Transverse colon (tissue), 4 donors: ENCODE data around the gene C15orf40. TPM values are rescaled to one million over a fixed set of nuclear protein-coding genes. Genes with fewer than 3 reads are reported as not detected.

Source experiments
- DNase-seq: peaks from one replicate; pipeline ENCODE4 v3.0.0-alpha.2; 2019
- H3K27ac ChIP-seq, 4 donors: fragments of 200-600 bp; sonication (generic); 2 replicates each; pipeline ENCODE4 v1.5.1; 2016 to 2018; ENCODE audit warnings: inconsistent platforms in 4 of 4
- H3K27me3 ChIP-seq: fragments of 200-600 bp; sonication (generic); 2 replicates; pipeline ENCODE4 v1.5.1; 2017; ENCODE audit warnings: inconsistent platforms
- H3K36me3 ChIP-seq, 4 donors: fragments of 200-600 bp; sonication (generic); 2 replicates each; pipeline ENCODE4 v1.5.1; 2017 to 2019; ENCODE audit warnings: inconsistent platforms in 4 of 4
- H3K4me1 ChIP-seq, 4 donors: fragments of 200-600 bp; sonication (generic); 2 replicates each; pipeline ENCODE4 v1.5.1; 2017 to 2020; ENCODE audit warnings: inconsistent platforms in 4 of 4
- H3K4me3 ChIP-seq, 4 donors: fragments of 200-600 bp; sonication (generic); 1 replicate in 1 of 4; 2 replicates in 3 of 4; pipeline versions ENCODE4 v1.5.1 to v1.6.1; 2017 to 2019; ENCODE audit warnings: inconsistent platforms in 4 of 4
- H3K9me3 ChIP-seq, 2 donors: fragments of 200-600 bp; sonication (generic); 2 replicates each; pipeline ENCODE4 v1.5.1; 2017 to 2019; ENCODE audit warnings: inconsistent platforms in 2 of 2
- CTCF ChIP-seq, 5 experiments: fragments of 200-600 bp in 3 of 5; fragments of 450-650 bp in 2 of 5; sonication (generic) in 3 of 5; IDR thresholded peaks; 1 replicate in 2 of 5; 2 replicates in 3 of 5; pipeline ENCODE4 v1.5.1; 2016 to 2017; ENCODE audit warnings: antibody characterized with exemption in 5 of 5, inconsistent platforms in 3 of 5, mild to moderate bottlenecking in 2 of 5, moderate library complexity in 1 of 5
- EP300 ChIP-seq: sonication (generic); formaldehyde crosslinking; IDR thresholded peaks from one replicate; pipeline ENCODE4 v1.6.1; 2017; ENCODE audit warnings: antibody characterized with exemption, low read depth
- POLR2A ChIP-seq: fragments of 450-650 bp; IDR thresholded peaks from one replicate; pipeline ENCODE4 v1.6.1; 2016; ENCODE audit warnings: antibody characterized with exemption, mild to moderate bottlenecking, moderate library complexity
- POLR2AphosphoS5 ChIP-seq, 3 donors: sonication (generic); formaldehyde crosslinking; IDR thresholded peaks; one replicate each; pipeline ENCODE4 v1.6.1; 2016; ENCODE audit warnings: antibody characterized with exemption in 3 of 3
- WGBS, 2 donors: methylation state at CpG; one replicate each; pipeline ENCODE4 v1.1.5; 2018; ENCODE audit warnings: low coverage in 1 of 2; 5-methylcytosine and 5-hydroxymethylcytosine counted together
- in situ Hi-C, 4 donors: fragments of 200-750 bp; cut with MboI; loops; one replicate each; pipeline versions ENCODE4 v1.15.0 to v1.15.1; 2017; ENCODE audit warnings: low sequenced_read_pairs in 3 of 4, low pct_ligation_motif_present in 1 of 4, low pct_unique_long_range_greater_than_20kb in 1 of 4
- intact Hi-C: fragments of 100-400 bp; cut with DNase I; formaldehyde crosslinking; loops from one replicate; pipeline ENCODE4 v1.15.1; 2023; ENCODE audit warnings: low total_unique reads
- total RNA-seq, 4 donors: library from RNA; depleted of rRNA; stranded (reverse); fragments of >200 nt; gene quantifications; one replicate each; pipeline ENCODE4 v1.1.0, GENCODE V29; 2016

Gene C15orf40
- total RNA-seq: 10 to 100 TPM; 10.6 to 42.8 (median 18.9) TPM

DNA sequence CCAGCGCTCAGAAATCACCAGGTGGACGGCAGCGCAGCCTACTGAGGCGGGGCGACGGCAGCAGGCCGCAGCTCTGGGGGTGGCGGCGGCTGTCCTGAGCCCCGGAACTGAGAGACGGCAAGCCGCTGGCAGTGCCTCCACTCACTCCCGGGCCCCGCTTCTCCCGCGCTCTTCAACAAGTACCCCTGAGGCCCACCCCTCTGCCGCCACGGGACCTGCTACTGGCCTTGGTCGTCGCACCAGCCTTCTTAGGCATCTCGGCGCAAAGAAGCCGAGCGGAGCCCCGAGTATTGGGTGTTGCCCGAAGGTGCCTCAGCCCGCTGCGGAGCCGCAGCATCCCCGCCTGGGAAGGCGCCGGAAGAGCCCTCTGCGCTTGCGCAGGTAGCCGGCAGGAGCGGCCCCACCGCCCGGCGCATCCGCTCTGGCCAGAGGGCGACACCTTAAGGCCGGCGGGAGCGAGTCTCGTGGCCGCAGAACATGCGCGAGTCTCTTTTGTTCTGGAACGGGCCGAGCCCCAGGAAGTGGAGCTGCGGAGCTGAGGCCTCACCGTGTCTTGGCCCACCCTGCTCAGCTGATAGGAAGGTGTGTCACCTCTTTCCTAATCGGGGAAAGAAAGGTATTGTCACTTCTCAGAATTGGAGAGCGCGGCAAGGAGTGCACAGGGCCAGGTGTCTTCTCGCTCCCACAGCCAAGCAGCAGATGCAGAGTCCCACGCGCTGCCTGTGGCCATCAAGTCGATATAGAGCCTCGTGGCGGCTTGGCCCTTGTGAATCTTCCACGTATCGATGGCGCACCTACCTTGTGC lies at the start of gene C15orf40:
C15orf40 (minus strand) TSS at position 369 of the 805 bp plus-strand sequence; CDS start at position 337, 32 bp downstream.
- Histone ChIP-seq H3K4me1 (peaks cover 12 to 25% (median 14%) of the 10 kb centered on the region in 4 donors), H3K9me3 (no peaks in the 10 kb centered on the region), H3K4me3 (peak within 1 kb of the TSS; percentile 71 to 92 (median 86)), H3K27ac (peak within 1 kb of the TSS; percentile 82 to 95 (median 92)), H3K36me3 (peaks cover 0 to 30% (median 13%) of the 10 kb centered on the region in 4 donors), H3K27me3 (no peaks in the 10 kb centered on the region)
- intact Hi-C loops (no loop called here), in situ Hi-C loops (loop anchor here (25.0 kb wide), 2 partner anchors 174 to 474 kb away; partner anchors contain the start of gene RPS17 (in 4 of the 4))
- 4% methylated on average over 40 of the region's 64 CpGs; no CpG with 5 or more reads in 1 of the 2 donors for WGBS, 2 donors
- TF ChIP-seq EP300 (no peak), POLR2AphosphoS5 (IDR thresholded peaks at IDR 0.05) (peak; percentile 82 to 92 (median 84)), CTCF (IDR thresholded peaks at IDR 0.05) (peak; percentile 46 to 66 (median 57)), POLR2A (peak; percentile 82)
- peak; percentile 92 for DNase-seq

- H3K36me3 ChIP-seq: peaks cover 0 to 29% (median 8%) of the 10 kb centered on the region in 4 donors
- peak overlapping the region in 3 of 4 donors; percentile 28 to 40 (median 31) for H3K27ac ChIP-seq
- TF ChIP-seq EP300 (no peak), POLR2AphosphoS5 (IDR thresholded peaks at IDR 0.05) (no peak), POLR2A (no peak), CTCF (IDR thresholded peaks at IDR 0.05) (no peak)
- WGBS, 2 donors: 40 to 65% methylated on average over 3 to 7 of the region's 7 CpGs
- peaks cover 10 to 58% (median 31%) of the 10 kb centered on the region in 4 donors for H3K4me1 ChIP-seq
- in situ Hi-C loops (no loop called here), intact Hi-C loops (no loop called here)
- no peaks in the 10 kb centered on the region for H3K9me3 ChIP-seq
- no peak for DNase-seq
- no peak overlapping the region for H3K4me3 ChIP-seq
- H3K27me3 ChIP-seq: no peaks in the 10 kb centered on the region
Measured at GRCh38 chr15:83057696-83058376, 46.4 kb upstream of the C15orf40 start.

DNA sequence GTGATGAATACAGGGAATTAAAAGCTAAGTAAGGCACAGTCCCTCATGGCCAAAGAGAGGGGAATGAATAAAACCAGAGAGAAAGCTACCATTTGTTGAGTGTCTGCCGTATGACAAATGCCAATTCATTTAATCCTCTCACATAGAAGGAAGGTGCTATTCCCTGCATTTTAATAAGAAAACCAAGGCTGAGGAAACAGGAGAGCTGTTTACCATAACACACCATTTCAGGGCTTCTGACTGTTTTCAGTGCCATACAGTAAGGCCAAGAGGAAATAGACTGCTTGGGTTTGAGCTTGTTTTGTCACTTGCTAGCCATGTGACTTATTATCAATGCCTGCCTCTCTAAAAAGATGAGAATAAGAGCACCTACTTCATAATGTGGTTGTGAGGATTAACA lies 45.6 kb upstream of the C15orf40 start:
- Histone ChIP-seq H3K9me3 (no peaks in the 10 kb centered on the region), H3K36me3 (peaks cover 0 to 29% (median 8%) of the 10 kb centered on the region in 4 donors), H3K4me3 (no peak overlapping the region), H3K27ac (no peak overlapping the region), H3K27me3 (no peaks in the 10 kb centered on the region), H3K4me1 (peaks cover 10 to 58% (median 25%) of the 10 kb centered on the region in 4 donors)
- WGBS, 2 donors: 89% methylated on average over 1 of the region's 1 CpG
- in situ Hi-C loops (no loop called here), intact Hi-C loops (no loop called here)
- DNase-seq: no peak
- no peak for TF ChIP-seq EP300
- no peak for TF ChIP-seq POLR2A
- TF ChIP-seq POLR2AphosphoS5 (IDR thresholded peaks at IDR 0.05): no peak
- TF ChIP-seq CTCF (IDR thresholded peaks at IDR 0.05): no peak

GRCh38 chr15:83053151-83053550 lies 41.7 kb upstream of the C15orf40 start:
- TF ChIP-seq POLR2A (no peak), POLR2AphosphoS5 (IDR thresholded peaks at IDR 0.05) (peak in 2 of 3 donors; percentile 16 to 23)
- H3K4me1 ChIP-seq: peaks cover 0 to 37% (median 13%) of the 10 kb centered on the region in 4 donors
- H3K27ac ChIP-seq: peak overlapping the region in 3 of 4 donors; percentile 53 to 73 (median 62)
- in situ Hi-C loops: no loop called here
- intact Hi-C loops: no loop called here
- H3K9me3 ChIP-seq: no peaks in the 10 kb centered on the region
- H3K36me3 ChIP-seq: peaks cover 0 to 29% (median 11%) of the 10 kb centered on the region in 4 donors
- no peak for DNase-seq
- no peak overlapping the region for H3K4me3 ChIP-seq
- H3K27me3 ChIP-seq: no peaks in the 10 kb centered on the region
